PC-3 (cell line): Measurements from ENCODE around the gene PITX3. TPM values are rescaled to one million over a fixed set of nuclear protein-coding genes. Genes with fewer than 3 reads are reported as not detected.

Experiments
- ATAC-seq: fragments of 200-7000 bp; cut with Tn5 transposase; 2 replicates; pipeline ENCODE4 v1.9.1; 2020; ENCODE audit warnings: mild to moderate bottlenecking, moderate library complexity
- BruUV-seq: library from RNA; stranded (reverse); fragments of 400-500 nt; replicated peaks from 2 replicates; lab custom pipeline; 2021; lab: Mats Ljungman, UMichigan
- CTCF ChIA-PET: fragments of 300-600 bp; sonication (Branson Sonifier 250); formaldehyde crosslinking; loops from one replicate; lab custom pipeline; 2022; ENCODE audit warnings: antibody characterized with exemption; lab: Charles Lee
- POLR2A ChIA-PET: fragments of 300-600 bp; sonication (Branson Sonifier 250); formaldehyde crosslinking; loops from one replicate; lab custom pipeline; 2022; ENCODE audit warnings: antibody characterized with exemption; ENCODE audit not compliant: unreplicated experiment; lab: Charles Lee
- DNase-seq: peaks from one replicate; pipeline ENCODE4 v3.0.0-alpha.2; 2015
- H2AFZ ChIP-seq: fragments of 300-600 bp; sonication (generic); 2 replicates; pipeline ENCODE4 v1.6.0; 2016; ENCODE audit warnings: antibody characterized with exemption, low read length
- H3F3A ChIP-seq: fragments of 300-600 bp; sonication (generic); one replicate; pipeline ENCODE4 v1.6.0; 2017; ENCODE audit warnings: antibody characterized with exemption, low read length, control low read depth, mild to moderate bottlenecking; ENCODE audit not compliant: unreplicated experiment
- H3K27ac ChIP-seq: fragments of 300-600 bp; sonication (generic); 2 replicates; pipeline ENCODE4 v1.5.1; 2016; ENCODE audit warnings: mild to moderate bottlenecking, low read length
- H3K27me3 ChIP-seq: fragments of 300-600 bp; sonication (generic); 2 replicates; pipeline ENCODE4 v1.6.1; 2016; ENCODE audit warnings: low read length, mixed read lengths
- H3K36me3 ChIP-seq: fragments of 300-600 bp; sonication (generic); 2 replicates; pipeline ENCODE4 v1.6.1; 2016; ENCODE audit warnings: low read depth, mixed run types, low read length, mixed read lengths
- H3K4me1 ChIP-seq: fragments of 300-600 bp; sonication (generic); 2 replicates; pipeline ENCODE4 v1.5.1; 2016; ENCODE audit warnings: low read length; ENCODE audit not compliant: insufficient read depth
- H3K4me2 ChIP-seq: fragments of 300-600 bp; sonication (generic); 2 replicates; pipeline ENCODE4 v1.6.0; 2016; ENCODE audit warnings: low read length
- H3K4me3 ChIP-seq: fragments of 300-600 bp; sonication (generic); 2 replicates; pipeline ENCODE4 v1.5.1; 2016; ENCODE audit warnings: mild to moderate bottlenecking, low read length, mixed read lengths
- H3K79me2 ChIP-seq: fragments of 300-600 bp; sonication (generic); 2 replicates; pipeline ENCODE4 v1.6.1; 2017; ENCODE audit warnings: low read length, mixed read lengths
- H3K9ac ChIP-seq: fragments of 300-600 bp; sonication (generic); 2 replicates; pipeline ENCODE4 v1.6.0; 2016; ENCODE audit warnings: mild to moderate bottlenecking, low read length
- H3K9me2 ChIP-seq: fragments of 300-600 bp; sonication (generic); replicated peaks from 2 replicates; pipeline ENCODE4 v1.6.1; 2016; ENCODE audit warnings: mixed run types, low read length, mixed read lengths
- H3K9me3 ChIP-seq: fragments of 300-600 bp; sonication (generic); 2 replicates; pipeline ENCODE4 v1.6.1; 2016; ENCODE audit warnings: low read length, mixed read lengths
- H4K20me1 ChIP-seq: fragments of 300-600 bp; sonication (generic); 2 replicates; pipeline ENCODE4 v1.6.1; 2016; ENCODE audit warnings: low read length, mixed read lengths
- EZH2 ChIP-seq: fragments of 300-600 bp; sonication (generic); IDR thresholded peaks from one replicate; pipeline ENCODE4 v1.6.1; 2017; ENCODE audit warnings: antibody characterized with exemption, mild to moderate bottlenecking, low read length; ENCODE audit not compliant: unreplicated experiment
- EZH2phosphoT487 ChIP-seq: fragments of 300-600 bp; sonication (generic); IDR thresholded peaks from 2 replicates; pipeline ENCODE4 v1.6.1; 2018; ENCODE audit warnings: mild to moderate bottlenecking, antibody characterized with exemption, low read length, borderline replicate concordance
- intact Hi-C: fragments of 100-400 bp; cut with micrococcal nuclease; formaldehyde crosslinking; loops from 2 replicates; pipeline ENCODE4 v1.9.0; 2023
- total RNA-seq: library from RNA; depleted of rRNA; stranded (reverse); fragments of >200 nt; gene quantifications from 2 replicates; pipeline ENCODE4 v1.2.3, GENCODE V29; 2014
- TF ChIP-seq, protein P1 (sequence below): fragments of 300-600 bp; sonication (generic); conservative IDR thresholded peaks from 2 replicates; pipeline ENCODE4 v1.5.1; 2017; ENCODE audit warnings: antibody characterized with exemption, low read depth, mild to moderate bottlenecking, low read length

Gene PITX3
- total RNA-seq, 1 experiment from 2014 or later: not detected

DNA sequence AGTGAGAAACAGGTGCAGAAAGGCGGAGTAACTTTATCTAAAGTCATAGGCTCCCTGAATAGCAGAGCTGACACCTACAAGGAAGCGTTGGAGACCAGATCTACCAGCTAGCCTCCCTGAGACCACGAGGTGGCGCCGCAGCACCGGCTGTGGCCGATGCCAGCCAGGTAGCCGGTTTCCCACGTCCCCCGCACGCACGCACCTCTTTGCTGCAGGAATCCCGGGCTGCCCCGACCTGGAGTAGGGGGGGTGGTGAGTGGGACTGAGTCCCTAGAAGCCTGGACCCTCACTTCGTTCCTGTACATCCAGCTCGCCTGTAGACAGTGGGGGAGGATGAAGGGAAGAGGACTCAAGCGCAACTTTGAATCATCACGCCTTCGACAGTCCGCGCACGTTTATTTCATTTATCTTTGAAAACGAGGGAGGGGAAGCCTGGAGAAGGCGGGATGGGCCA, 11.5 kb downstream of the PITX3 start:
- ChIA-PET CTCF (interaction anchor here (0.6 to 2.0 kb wide), 7 partner anchors 10 to 174 kb away, joined by 3 to 8 read pairs (median 5); partner anchors contain the start of gene GBF1), POLR2A (interaction anchor here (0.7 kb wide), 1 partner anchor 166 kb away, joined by 3 read pairs; no protein-coding TSS in a partner anchor)
- no peaks in the 10 kb centered on the region for H3F3A ChIP-seq
- peak overlapping the region; percentile 95 for H2AFZ ChIP-seq
- ATAC-seq (peak; percentile 67), DNase-seq (peak; percentile 82)
- H3K4me3 ChIP-seq: peak overlapping the region; percentile 66
- H3K27ac ChIP-seq: no peak overlapping the region
- H3K27me3 ChIP-seq: peaks cover 4% of the 10 kb centered on the region; the same call in 1 of the 2 replicates
- peaks cover 9% of the 10 kb centered on the region; the same call in 1 of the 2 replicates for H3K4me1 ChIP-seq
- H3K9ac ChIP-seq: no peak overlapping the region
- H3K4me2 ChIP-seq: peak overlapping the region; percentile 96
- TF ChIP-seq, protein P1, sequence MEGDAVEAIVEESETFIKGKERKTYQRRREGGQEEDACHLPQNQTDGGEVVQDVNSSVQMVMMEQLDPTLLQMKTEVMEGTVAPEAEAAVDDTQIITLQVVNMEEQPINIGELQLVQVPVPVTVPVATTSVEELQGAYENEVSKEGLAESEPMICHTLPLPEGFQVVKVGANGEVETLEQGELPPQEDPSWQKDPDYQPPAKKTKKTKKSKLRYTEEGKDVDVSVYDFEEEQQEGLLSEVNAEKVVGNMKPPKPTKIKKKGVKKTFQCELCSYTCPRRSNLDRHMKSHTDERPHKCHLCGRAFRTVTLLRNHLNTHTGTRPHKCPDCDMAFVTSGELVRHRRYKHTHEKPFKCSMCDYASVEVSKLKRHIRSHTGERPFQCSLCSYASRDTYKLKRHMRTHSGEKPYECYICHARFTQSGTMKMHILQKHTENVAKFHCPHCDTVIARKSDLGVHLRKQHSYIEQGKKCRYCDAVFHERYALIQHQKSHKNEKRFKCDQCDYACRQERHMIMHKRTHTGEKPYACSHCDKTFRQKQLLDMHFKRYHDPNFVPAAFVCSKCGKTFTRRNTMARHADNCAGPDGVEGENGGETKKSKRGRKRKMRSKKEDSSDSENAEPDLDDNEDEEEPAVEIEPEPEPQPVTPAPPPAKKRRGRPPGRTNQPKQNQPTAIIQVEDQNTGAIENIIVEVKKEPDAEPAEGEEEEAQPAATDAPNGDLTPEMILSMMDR: peak; percentile 86
- TF ChIP-seq EZH2 (no peak), EZH2phosphoT487 (no peak)
- no TSS peak for BruUV-seq
- no peaks in the 10 kb centered on the region for H4K20me1 ChIP-seq
- H3K79me2 ChIP-seq: no peaks in the 10 kb centered on the region
- intact Hi-C loops: loop anchor here (1.0 kb wide), 4 partner anchors 61 to 169 kb away; no protein-coding TSS in a partner anchor
- H3K36me3 ChIP-seq: no peaks in the 10 kb centered on the region
- no peaks in the 10 kb centered on the region for H3K9me2 ChIP-seq
- no peaks in the 10 kb centered on the region for H3K9me3 ChIP-seq

DNA sequence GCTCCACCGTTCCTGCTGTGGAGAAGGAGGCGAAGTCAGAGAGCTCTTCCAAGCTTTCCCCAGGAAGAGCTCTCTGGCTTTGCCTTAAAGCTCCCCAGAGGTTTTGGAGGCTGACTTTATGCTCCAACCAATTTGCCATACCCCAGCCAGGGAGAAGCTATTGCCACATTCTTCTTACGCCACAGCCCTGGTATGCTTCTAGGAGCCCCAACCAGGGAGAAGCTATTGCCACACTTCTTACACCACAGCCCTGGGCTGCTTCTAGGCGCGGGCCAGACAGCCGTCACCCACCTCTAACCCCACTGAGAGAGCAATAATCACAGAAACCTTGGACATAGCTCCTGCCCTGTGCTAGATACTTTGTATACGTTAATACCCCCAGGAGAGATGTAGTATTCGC, 14.3 kb downstream of the PITX3 start:
- no peak for DNase-seq
- POLR2A ChIA-PET: interaction anchor here (0.6 kb wide), 1 partner anchor 199 kb away, joined by 3 read pairs; no protein-coding TSS in a partner anchor
- H4K20me1 ChIP-seq: no peaks in the 10 kb centered on the region
- no peak overlapping the region for H3K9ac ChIP-seq
- peaks cover 9% of the 10 kb centered on the region; the same call in 1 of the 2 replicates for H3K4me1 ChIP-seq
- no peak overlapping the region for H3K4me3 ChIP-seq
- BruUV-seq: no TSS peak
- no peak overlapping the region for H3K27ac ChIP-seq
- peaks cover 4% of the 10 kb centered on the region; the same call in 1 of the 2 replicates for H3K27me3 ChIP-seq
- CTCF ChIA-PET: interaction anchor here (1.3 kb wide), 1 partner anchor 58 kb away, joined by 3 read pairs; no protein-coding TSS in a partner anchor
- no peak overlapping the region for H2AFZ ChIP-seq
- intact Hi-C loops: no loop called here
- no peaks in the 10 kb centered on the region for H3K79me2 ChIP-seq
- TF ChIP-seq EZH2 (no peak), EZH2phosphoT487 (no peak)
- TF ChIP-seq, protein P1: no peak
- no peaks in the 10 kb centered on the region for H3K9me2 ChIP-seq
- no peaks in the 10 kb centered on the region for H3K9me3 ChIP-seq
- no peak for ATAC-seq
- no peaks in the 10 kb centered on the region for H3F3A ChIP-seq
- H3K4me2 ChIP-seq: no peak overlapping the region
- no peaks in the 10 kb centered on the region for H3K36me3 ChIP-seq

- no peaks in the 10 kb centered on the region for H3K79me2 ChIP-seq
- ChIA-PET POLR2A (interaction anchor here (0.6 kb wide), 1 partner anchor 57 kb away, joined by 3 read pairs; no protein-coding TSS in a partner anchor), CTCF (interaction anchor here (1.3 kb wide), 1 partner anchor 57 kb away, joined by 3 read pairs; no protein-coding TSS in a partner anchor)
- intact Hi-C loops: no loop called here
- H2AFZ ChIP-seq: peak overlapping the region; percentile 71
- H3K9ac ChIP-seq: no peak overlapping the region
- no peaks in the 10 kb centered on the region for H4K20me1 ChIP-seq
- H3K27ac ChIP-seq: no peak overlapping the region
- H3K4me2 ChIP-seq: peak overlapping the region; percentile 62
- no peaks in the 10 kb centered on the region for H3K36me3 ChIP-seq
- ATAC-seq (no peak), DNase-seq (no peak)
- no peaks in the 10 kb centered on the region for H3K9me3 ChIP-seq
- H3F3A ChIP-seq: no peaks in the 10 kb centered on the region
- peak overlapping the region; percentile 14; the same call in 1 of the 2 replicates for H3K4me3 ChIP-seq
- no peaks in the 10 kb centered on the region for H3K9me2 ChIP-seq
- H3K27me3 ChIP-seq: peaks cover 4% of the 10 kb centered on the region; the same call in 1 of the 2 replicates
- BruUV-seq: no TSS peak
- peaks cover 9% of the 10 kb centered on the region; the same call in 1 of the 2 replicates for H3K4me1 ChIP-seq
- TF ChIP-seq, protein P1: no peak
Observed at GRCh38 chr10:102226542-102226870, 14.8 kb downstream of the PITX3 start.
